Kidney epithelial cell (primary cell): ENCODE results near the gene ATP6V1E1. TPM values are rescaled to one million over a fixed set of nuclear protein-coding genes. Genes with fewer than 3 reads are reported as not detected.

Source experiments
- DNase-seq: peaks from one replicate; pipeline ENCODE4 v3.0.0-alpha.2; 2010; ENCODE audit warnings: low read depth
- H3K27me3 ChIP-seq: 2 replicates; pipeline ENCODE4 v1.6.0; 2011; ENCODE audit warnings: low read length; ENCODE audit not compliant: control insufficient read depth, insufficient read depth
- H3K36me3 ChIP-seq: 2 replicates; pipeline ENCODE4 v1.5.1; 2011; ENCODE audit warnings: low read length; ENCODE audit not compliant: control insufficient read depth, insufficient read depth
- H3K4me3 ChIP-seq: 2 replicates; pipeline ENCODE4 v1.5.1; 2011; ENCODE audit warnings: low read depth, mild to moderate bottlenecking, control low read depth, low read length
- total RNA-seq: library from RNA; depleted of rRNA; stranded (reverse); fragments of >200 nt; gene quantifications from 2 replicates; pipeline ENCODE4 v1.2.3, GENCODE V29; 2015
- TF ChIP-seq, protein P1 (sequence below): IDR thresholded peaks from 2 replicates; pipeline ENCODE4 v1.5.1; 2011; ENCODE audit warnings: mild to moderate bottlenecking, moderate library complexity, low read length, control low read depth, inconsistent platforms; ENCODE audit not compliant: insufficient read depth, poor library complexity, severe bottlenecking

Gene ATP6V1E1
- total RNA-seq, 1 donor from 2014 or later, result 172 TPM

GRCh38 chr22:17552737-17553136, 75.8 kb downstream of the ATP6V1E1 start:
- Histone ChIP-seq H3K27me3 (no peaks in the 10 kb centered on the region), H3K36me3 (no peaks in the 10 kb centered on the region), H3K4me3 (no peak overlapping the region)
- DNase-seq, result no peak
- TF ChIP-seq, protein P1, sequence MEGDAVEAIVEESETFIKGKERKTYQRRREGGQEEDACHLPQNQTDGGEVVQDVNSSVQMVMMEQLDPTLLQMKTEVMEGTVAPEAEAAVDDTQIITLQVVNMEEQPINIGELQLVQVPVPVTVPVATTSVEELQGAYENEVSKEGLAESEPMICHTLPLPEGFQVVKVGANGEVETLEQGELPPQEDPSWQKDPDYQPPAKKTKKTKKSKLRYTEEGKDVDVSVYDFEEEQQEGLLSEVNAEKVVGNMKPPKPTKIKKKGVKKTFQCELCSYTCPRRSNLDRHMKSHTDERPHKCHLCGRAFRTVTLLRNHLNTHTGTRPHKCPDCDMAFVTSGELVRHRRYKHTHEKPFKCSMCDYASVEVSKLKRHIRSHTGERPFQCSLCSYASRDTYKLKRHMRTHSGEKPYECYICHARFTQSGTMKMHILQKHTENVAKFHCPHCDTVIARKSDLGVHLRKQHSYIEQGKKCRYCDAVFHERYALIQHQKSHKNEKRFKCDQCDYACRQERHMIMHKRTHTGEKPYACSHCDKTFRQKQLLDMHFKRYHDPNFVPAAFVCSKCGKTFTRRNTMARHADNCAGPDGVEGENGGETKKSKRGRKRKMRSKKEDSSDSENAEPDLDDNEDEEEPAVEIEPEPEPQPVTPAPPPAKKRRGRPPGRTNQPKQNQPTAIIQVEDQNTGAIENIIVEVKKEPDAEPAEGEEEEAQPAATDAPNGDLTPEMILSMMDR, result no peak

GRCh38 chr22:17549655-17550054, 78.9 kb downstream of the ATP6V1E1 start:
- TF ChIP-seq, protein P1, result no peak
- no peak overlapping the region for H3K4me3 ChIP-seq
- no peak for DNase-seq
- no peaks in the 10 kb centered on the region for H3K36me3 ChIP-seq
- no peaks in the 10 kb centered on the region for H3K27me3 ChIP-seq

DNA sequence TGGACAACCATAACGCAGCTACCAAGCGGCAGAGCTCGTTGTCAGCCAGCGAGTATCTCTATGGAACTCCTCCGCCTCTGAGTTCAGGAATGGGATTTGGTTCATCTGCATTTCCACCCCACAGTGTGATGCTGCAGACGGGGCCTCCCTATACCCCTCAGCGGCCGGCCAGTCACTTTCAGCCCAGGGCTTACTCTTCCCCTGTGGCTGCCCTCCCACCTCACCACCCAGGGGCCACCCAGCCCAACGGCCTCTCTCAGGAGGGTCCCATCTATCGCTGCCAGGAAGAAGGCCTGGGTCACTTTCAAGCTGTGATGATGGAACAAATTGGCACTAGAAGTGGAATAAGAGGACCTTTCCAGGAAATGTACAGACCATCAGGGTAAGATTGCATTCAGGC, 79.4 kb downstream of the ATP6V1E1 start:
- Histone ChIP-seq H3K36me3 (no peaks in the 10 kb centered on the region), H3K4me3 (no peak overlapping the region), H3K27me3 (no peaks in the 10 kb centered on the region)
- DNase-seq, result no peak
- TF ChIP-seq, protein P1, result no peak

DNA sequence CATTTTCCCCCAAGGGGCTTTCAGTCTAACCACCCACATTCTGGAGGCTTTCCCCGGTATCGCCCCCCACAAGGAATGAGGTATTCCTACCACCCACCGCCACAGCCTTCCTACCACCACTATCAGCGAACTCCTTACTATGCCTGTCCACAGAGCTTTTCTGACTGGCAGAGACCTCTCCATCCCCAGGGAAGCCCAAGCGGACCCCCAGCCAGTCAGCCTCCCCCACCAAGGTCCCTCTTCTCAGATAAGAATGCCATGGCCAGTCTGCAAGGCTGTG, 79.9 kb downstream of the ATP6V1E1 start:
- TF ChIP-seq, protein P1, result no peak
- Histone ChIP-seq H3K27me3 (no peaks in the 10 kb centered on the region), H3K4me3 (no peak overlapping the region), H3K36me3 (no peaks in the 10 kb centered on the region)
- no peak for DNase-seq

- Histone ChIP-seq H3K27me3 (no peaks in the 10 kb centered on the region), H3K36me3 (no peaks in the 10 kb centered on the region), H3K4me3 (no peak overlapping the region)
- no peak for DNase-seq
- TF ChIP-seq, protein P1, result no peak
These were observed 80.4 kb downstream of the ATP6V1E1 start for GRCh38 chr22:17548010-17548755.

GRCh38 chr22:17542452-17542851, 86.1 kb downstream of the ATP6V1E1 start:
- Histone ChIP-seq H3K36me3 (no peaks in the 10 kb centered on the region), H3K4me3 (no peak overlapping the region), H3K27me3 (no peaks in the 10 kb centered on the region)
- TF ChIP-seq, protein P1, result no peak
- no peak for DNase-seq

Other genes with a start within 250 kb of the ATP6V1E1 start
- gene SLC25A18, start 65.3 kb downstream of the ATP6V1E1 start, total RNA-seq, result 0.08 TPM in 1 of 2 replicates, not detected in the other
- gene BCL2L13, start 10.0 kb upstream of the ATP6V1E1 start, total RNA-seq, result 55.2 and 58.4 TPM in 2 replicates
- 41.5 and 67.8 TPM in 2 replicates for gene BID, start 145.7 kb upstream of the ATP6V1E1 start, total RNA-seq